IMR-90 (cell line): ENCODE data around the gene NREP.

Source experiments
- BHLHE40 ChIP-seq: fragments of 150-350 bp; IDR thresholded peaks from 2 replicates; pipeline ENCODE4 v1.6.1; 2016; ENCODE audit warnings: mild to moderate bottlenecking, low read depth, low read length
- POLR2A ChIP-seq: IDR thresholded peaks from 2 replicates; pipeline ENCODE4 v1.6.1; 2012; ENCODE audit warnings: mild to moderate bottlenecking, low read depth, low read length
- TF ChIP-seq, protein P1 (sequence below): conservative IDR thresholded peaks from 2 replicates; pipeline ENCODE4 v1.5.1; 2012; ENCODE audit warnings: mild to moderate bottlenecking, low read depth, low read length, improper control_type of control experiment
- TF ChIP-seq, protein P2 (sequence below): fragments of 150-350 bp; IDR thresholded peaks from 2 replicates; pipeline ENCODE4 v1.6.1; 2016; ENCODE audit warnings: low read depth, mild to moderate bottlenecking, low read length, moderate library complexity, borderline replicate concordance

DNA sequence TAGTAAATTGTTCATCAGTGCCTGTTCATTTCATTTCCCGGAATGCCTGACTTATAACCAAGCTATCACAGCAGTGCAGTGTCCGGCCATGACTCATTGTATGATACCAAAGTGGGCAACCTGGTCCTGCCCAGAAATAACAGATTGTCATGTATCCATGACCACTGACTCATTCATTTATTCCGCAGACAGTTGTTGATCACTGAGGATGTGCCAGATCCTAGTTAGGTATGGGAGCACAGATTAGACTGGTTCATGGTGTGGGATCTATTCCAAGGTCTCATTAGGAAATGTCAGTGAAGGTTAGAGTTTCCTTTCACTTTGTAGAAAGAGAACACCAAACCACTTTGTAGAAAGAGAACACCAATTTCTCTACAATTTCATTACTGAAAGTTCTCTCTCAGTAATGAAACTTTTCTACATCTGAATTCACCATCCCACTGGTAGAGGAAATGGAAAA is 8.7 kb downstream of the NREP start:
- TF ChIP-seq, protein P1, sequence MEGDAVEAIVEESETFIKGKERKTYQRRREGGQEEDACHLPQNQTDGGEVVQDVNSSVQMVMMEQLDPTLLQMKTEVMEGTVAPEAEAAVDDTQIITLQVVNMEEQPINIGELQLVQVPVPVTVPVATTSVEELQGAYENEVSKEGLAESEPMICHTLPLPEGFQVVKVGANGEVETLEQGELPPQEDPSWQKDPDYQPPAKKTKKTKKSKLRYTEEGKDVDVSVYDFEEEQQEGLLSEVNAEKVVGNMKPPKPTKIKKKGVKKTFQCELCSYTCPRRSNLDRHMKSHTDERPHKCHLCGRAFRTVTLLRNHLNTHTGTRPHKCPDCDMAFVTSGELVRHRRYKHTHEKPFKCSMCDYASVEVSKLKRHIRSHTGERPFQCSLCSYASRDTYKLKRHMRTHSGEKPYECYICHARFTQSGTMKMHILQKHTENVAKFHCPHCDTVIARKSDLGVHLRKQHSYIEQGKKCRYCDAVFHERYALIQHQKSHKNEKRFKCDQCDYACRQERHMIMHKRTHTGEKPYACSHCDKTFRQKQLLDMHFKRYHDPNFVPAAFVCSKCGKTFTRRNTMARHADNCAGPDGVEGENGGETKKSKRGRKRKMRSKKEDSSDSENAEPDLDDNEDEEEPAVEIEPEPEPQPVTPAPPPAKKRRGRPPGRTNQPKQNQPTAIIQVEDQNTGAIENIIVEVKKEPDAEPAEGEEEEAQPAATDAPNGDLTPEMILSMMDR, result no peak
- TF ChIP-seq BHLHE40 (peak; percentile 67), POLR2A (peak; percentile 35; the same call in 1 of the 2 replicates)
- TF ChIP-seq, protein P2, sequence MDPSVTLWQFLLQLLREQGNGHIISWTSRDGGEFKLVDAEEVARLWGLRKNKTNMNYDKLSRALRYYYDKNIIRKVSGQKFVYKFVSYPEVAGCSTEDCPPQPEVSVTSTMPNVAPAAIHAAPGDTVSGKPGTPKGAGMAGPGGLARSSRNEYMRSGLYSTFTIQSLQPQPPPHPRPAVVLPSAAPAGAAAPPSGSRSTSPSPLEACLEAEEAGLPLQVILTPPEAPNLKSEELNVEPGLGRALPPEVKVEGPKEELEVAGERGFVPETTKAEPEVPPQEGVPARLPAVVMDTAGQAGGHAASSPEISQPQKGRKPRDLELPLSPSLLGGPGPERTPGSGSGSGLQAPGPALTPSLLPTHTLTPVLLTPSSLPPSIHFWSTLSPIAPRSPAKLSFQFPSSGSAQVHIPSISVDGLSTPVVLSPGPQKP, result no peak
